HepG2 (cell line): ENCODE results near the gene VPS25. TPM values are rescaled to one million over a fixed set of nuclear protein-coding genes. Genes with fewer than 3 reads are reported as not detected.

Experiments used
- ATAC-seq: fragments of 200-7000 bp; cut with Tn5 transposase; 3 replicates; pipeline ENCODE4 v1.9.1; 2020; ENCODE audit warnings: mild to moderate bottlenecking, moderate library complexity
- BruUV-seq: library from RNA; stranded (reverse); fragments of 400-500 nt; replicated peaks from 2 replicates; lab custom pipeline; 2021; lab: Mats Ljungman, UMichigan
- CTCF ChIA-PET: fragments of 300-600 bp; formaldehyde crosslinking; extraction: SDS; loops from one replicate; lab custom pipeline; 2021; ENCODE audit warnings: low total read pairs, inconsistent platforms, low intra/inter-chr PET ratio; lab: Yijun Ruan, JAX
- POLR2A ChIA-PET: fragments of 350-600 bp; sonication (Branson Sonifier 250); formaldehyde crosslinking; loops from one replicate; lab custom pipeline; 2020; ENCODE audit warnings: antibody characterized with exemption, inconsistent platforms; lab: Yijun Ruan, JAX
- DNase-seq: peaks from one replicate; pipeline ENCODE4 v3.0.0-alpha.2; 2015; ENCODE audit warnings: low spot score
- FAIRE-seq: peaks from 3 replicates; lab custom pipeline; 2011; peaks lifted over from hg19 to GRCh38; lab: Jason Lieb, UNC
- H2AFZ ChIP-seq: one replicate; pipeline ENCODE4 v1.6.1; 2011; ENCODE audit warnings: low read length, inconsistent platforms
- H3K27ac ChIP-seq: fragments of 300-600 bp; 3 replicates; pipeline ENCODE4 v1.8.0; 2011; ENCODE audit warnings: mixed run types, mild to moderate bottlenecking, mixed read lengths, low read length, inconsistent platforms; ENCODE audit not compliant: insufficient read depth; ENCODE audit errors: extremely low read length
- H3K27me3 ChIP-seq, 2 experiments: fragments of 200-600 bp in 1 of 2; 2 replicates in 1 of 2; 3 replicates in 1 of 2; pipeline versions ENCODE4 v1.6.0 to v1.8.0; 2011; ENCODE audit warnings: low read length in 2 of 2, mild to moderate bottlenecking in 2 of 2, moderate library complexity in 2 of 2, inconsistent platforms in 1 of 2; ENCODE audit not compliant: insufficient read depth in 2 of 2, control insufficient read depth in 1 of 2
- H3K36me3 ChIP-seq, 2 experiments: fragments of 200-600 bp in 1 of 2; replicated peaks in 1 of 2; 2 replicates in 1 of 2; 3 replicates in 1 of 2; pipeline versions ENCODE4 v1.5.1 to v1.8.0; 2011; ENCODE audit warnings: low read length in 2 of 2, inconsistent platforms in 1 of 2; ENCODE audit not compliant: insufficient read depth in 2 of 2, control insufficient read depth in 1 of 2
- H3K4me1 ChIP-seq: 2 replicates; pipeline ENCODE4 v1.5.1; 2012; ENCODE audit warnings: low read length, inconsistent platforms; ENCODE audit not compliant: insufficient read depth
- H3K4me2 ChIP-seq: 2 replicates; pipeline ENCODE4 v1.6.0; 2011; ENCODE audit warnings: low read depth, low read length, inconsistent platforms
- H3K4me3 ChIP-seq, 3 experiments: fragments of 200-600 bp in 1 of 3; sonication (generic), shearing (Covaris generic) in 1 of 3; replicated peaks in 1 of 3; 2 replicates each; pipeline ENCODE4 v1.5.1; 2011 to 2016; ENCODE audit warnings: low read length in 3 of 3, inconsistent platforms in 2 of 3, low read depth in 2 of 3, mild to moderate bottlenecking in 2 of 3, control low read depth in 1 of 3, mixed read lengths in 1 of 3; ENCODE audit not compliant: insufficient read depth in 1 of 3
- H3K79me2 ChIP-seq: one replicate; pipeline ENCODE4 v1.6.1; 2011; ENCODE audit warnings: low read length, inconsistent platforms; ENCODE audit not compliant: insufficient read depth
- H3K9ac ChIP-seq: 2 replicates; pipeline ENCODE4 v1.6.0; 2011; ENCODE audit warnings: mild to moderate bottlenecking, low read depth, low read length, inconsistent platforms; ENCODE audit not compliant: insufficient read depth
- H3K9me3 ChIP-seq: 2 replicates; pipeline ENCODE4 v1.5.1; 2012; ENCODE audit warnings: mild to moderate bottlenecking, low read length
- H4K20me1 ChIP-seq: 2 replicates; pipeline ENCODE4 v1.6.0; 2011; ENCODE audit warnings: inconsistent platforms, mild to moderate bottlenecking, low read length, moderate library complexity; ENCODE audit not compliant: insufficient read depth
- ATAD3A ChIP-seq: sonication (generic); formaldehyde crosslinking; IDR thresholded peaks from 2 replicates; pipeline ENCODE4 v1.4.0; 2020; ENCODE audit warnings: missing genetic modification reagents
- ATRX ChIP-seq: sonication (generic); formaldehyde crosslinking; IDR thresholded peaks from 2 replicates; pipeline ENCODE4 v1.4.0; 2020; ENCODE audit warnings: missing genetic modification reagents, borderline replicate concordance
- CBFB ChIP-seq: sonication (generic); formaldehyde crosslinking; IDR thresholded peaks from 2 replicates; pipeline ENCODE4 v1.4.0; 2020; ENCODE audit warnings: missing genetic modification reagents
- ELF4 ChIP-seq: sonication (generic); formaldehyde crosslinking; IDR thresholded peaks from 2 replicates; pipeline ENCODE4 v1.5.0; 2020; ENCODE audit warnings: missing genetic modification reagents, mild to moderate bottlenecking, moderate library complexity, borderline replicate concordance
- ETV6 ChIP-seq: sonication (generic); formaldehyde crosslinking; conservative IDR thresholded peaks from 2 replicates; pipeline ENCODE4 v1.4.0; 2020; ENCODE audit warnings: missing genetic modification reagents
- MXD1 ChIP-seq: sonication (generic); formaldehyde crosslinking; IDR thresholded peaks from 2 replicates; pipeline ENCODE4 v1.4.0; 2020; ENCODE audit warnings: mild to moderate bottlenecking, missing genetic modification reagents
- ZNF362 ChIP-seq: sonication (generic); formaldehyde crosslinking; IDR thresholded peaks from 2 replicates; pipeline ENCODE4 v1.4.0; 2020; ENCODE audit warnings: missing genetic modification reagents, mild to moderate bottlenecking, borderline replicate concordance
- ZNF460 ChIP-seq: sonication (generic); formaldehyde crosslinking; IDR thresholded peaks from 2 replicates; pipeline ENCODE4 v1.5.1; 2020; ENCODE audit warnings: missing genetic modification reagents, mild to moderate bottlenecking, borderline replicate concordance
- ZNF512 ChIP-seq: sonication (generic); formaldehyde crosslinking; IDR thresholded peaks from 2 replicates; pipeline ENCODE4 v1.4.0; 2020; ENCODE audit warnings: mild to moderate bottlenecking, missing genetic modification reagents
- ZNF512B ChIP-seq: sonication (generic); formaldehyde crosslinking; IDR thresholded peaks from 2 replicates; pipeline ENCODE4 v1.5.1; 2020; ENCODE audit warnings: missing genetic modification reagents, mild to moderate bottlenecking, borderline replicate concordance
- ZNF574 ChIP-seq: sonication (generic); formaldehyde crosslinking; IDR thresholded peaks from 2 replicates; pipeline ENCODE4 v1.4.0; 2020; ENCODE audit warnings: missing genetic modification reagents
- ZNF652 ChIP-seq: IDR thresholded peaks from 2 replicates; pipeline ENCODE4 v1.6.1; 2016; ENCODE audit warnings: low read depth, borderline replicate concordance
- ZNF780A ChIP-seq: sonication (generic); formaldehyde crosslinking; IDR thresholded peaks from 2 replicates; pipeline ENCODE4 v1.8.0; 2022; ENCODE audit warnings: mild to moderate bottlenecking, missing genetic modification reagents, moderate library complexity
- ZSCAN12 ChIP-seq: sonication (generic); formaldehyde crosslinking; IDR thresholded peaks from 2 replicates; pipeline ENCODE4 v1.9.0; 2021; ENCODE audit warnings: mild to moderate bottlenecking, missing genetic modification reagents
- WGBS: methylation state at CpG from one replicate; pipeline ENCODE4 v1.1.6; 2017; ENCODE audit warnings: low lambda C conversion rate; 5-methylcytosine and 5-hydroxymethylcytosine counted together
- in situ Hi-C: cut with HindIII; loops from 2 replicates; pipeline ENCODE4 v1.10.0; 2017; ENCODE audit warnings: low pct_unique_long_range_greater_than_20kb; ENCODE audit not compliant: extremely low pct_ligation_motif_present
- intact Hi-C: fragments of 100-400 bp; cut with micrococcal nuclease; formaldehyde crosslinking; loops from one replicate; pipeline ENCODE4 v1.10.0; 2022; ENCODE audit not compliant: unreplicated experiment
- polyA plus RNA-seq, 8 experiments: library from polyadenylated mRNA; depleted of rRNA in 3 of 8; stranded (reverse) in 7 of 8; unstranded in 1 of 8; fragments of >200 nt; fragmentation: Illumina TruSeq in 4 of 8; extraction: Trizol in 4 of 8; gene quantifications; 2 replicates each; pipeline versions ENCODE4 v1.2.1 to v1.2.3, GENCODE V29; 2011 to 2016; ENCODE audit warnings: low read depth in 4 of 8, missing spikeins in 1 of 8, mixed read lengths in 1 of 8; ENCODE audit not compliant: insufficient read depth in 1 of 8
- total RNA-seq, 5 experiments: library from RNA; depleted of rRNA; stranded (reverse); fragments of >200 nt; fragmentation: Illumina TruSeq; extraction: Trizol; gene quantifications; 2 replicates each; pipeline ENCODE4 v1.2.3, GENCODE V29; 2016; ENCODE audit warnings: low read depth in 1 of 5

VPS25 gene
- total and polyA plus RNA-seq, 2 of the 13 experiments (the other 11 are each of a cell fraction or from before 2014, with no cell fraction given), result 161 to 249 TPM

- peak; percentile 56 for ATAC-seq
- peak overlapping the region; percentile 31 for H3K9ac ChIP-seq
- H2AFZ ChIP-seq, result peak overlapping the region; percentile 20
- peak overlapping the region in 2 of 3 experiments; percentile 2 to 8; a peak in 1 of 6 replicates for H3K4me3 ChIP-seq
- no peaks in the 10 kb centered on the region for H4K20me1 ChIP-seq
- DNase-seq, result peak; percentile 88
- peaks cover 47% of the 10 kb centered on the region for H3K4me1 ChIP-seq
- POLR2A ChIA-PET, result interaction anchor here (0.7 to 4.3 kb wide), 15 partner anchors 12 to 194 kb away, joined by 3 to 75 read pairs (median 6); partner anchors contain the start of genes BECN1, PSME3, RETREG3 and TUBG1
- intact Hi-C loops (no loop called here), in situ Hi-C loops (no loop called here)
- peak; percentile 84 for FAIRE-seq
- no peaks in the 10 kb centered on the region; a peak in 2 of 5 replicates for H3K27me3 ChIP-seq
- CTCF ChIA-PET, result no interaction called here
- H3K79me2 ChIP-seq, result peaks cover 2% of the 10 kb centered on the region
- H3K4me2 ChIP-seq, result peak overlapping the region; percentile 72
- H3K27ac ChIP-seq, result peak overlapping the region; percentile 60
- H3K9me3 ChIP-seq, result no peaks in the 10 kb centered on the region
- 0% methylated on average over 2 of the region's 2 CpGs for WGBS
- H3K36me3 ChIP-seq, result no peaks in the 10 kb centered on the region
- no TSS peak for BruUV-seq
- TF ChIP-seq ZNF780A (CRISPR knock-in tag) (no peak), ZNF652 (CRISPR knock-in tag) (no peak), ZNF512B (CRISPR knock-in tag) (no peak), ZSCAN12 (CRISPR knock-in tag) (no peak), CBFB (CRISPR knock-in tag) (no peak), MXD1 (CRISPR knock-in tag) (no peak), ATAD3A (CRISPR knock-in tag) (no peak), ETV6 (CRISPR knock-in tag) (no peak), ELF4 (CRISPR knock-in tag) (no peak), ZNF362 (CRISPR knock-in tag) (no peak), ZNF460 (CRISPR knock-in tag) (no peak), ZNF512 (CRISPR knock-in tag) (no peak), ATRX (CRISPR knock-in tag) (no peak), ZNF574 (CRISPR knock-in tag) (peak; percentile 41)
Measured at GRCh38 chr17:42803074-42803883, 30.0 kb downstream of the VPS25 start.
